Activated CD4-positive, alpha-beta T cell treated with anti-CD3 and anti-CD28 coated beads for 4 hours (primary cell): ENCODE measurements around the gene ANKRD65.
"Not testable (repeated sequence)": the region's sequence is repeated elsewhere in the genome, so short reads cannot be mapped to it uniquely, and the experiment has no call there.

ENCODE experiments used
- DNase-seq, 2 donors: peaks; one replicate each; pipeline ENCODE4 v3.0.0-alpha.2; 2020

The ANKRD65 gene

GRCh38 chr1:1393428-1393827, 27.6 kb downstream of the ANKRD65 start:
- no peak for DNase-seq

- no peak for DNase-seq
Measured at GRCh38 chr1:1393014-1393413, 28.1 kb downstream of the ANKRD65 start.

GRCh38 chr1:1391225-1391624, 29.9 kb downstream of the ANKRD65 start:
- DNase-seq = no peak

GRCh38 chr1:1390675-1391074, 30.4 kb downstream of the ANKRD65 start:
- DNase-seq = no peak

- no peak for DNase-seq
Measured at GRCh38 chr1:1388078-1388472, 33.0 kb downstream of the ANKRD65 start.

GRCh38 chr1:1387098-1388077, 33.7 kb downstream of the ANKRD65 start:
- no peak for DNase-seq

GRCh38 chr1:1385931-1386330, 35.1 kb downstream of the ANKRD65 start:
- DNase-seq = no peak

- not testable (repeated sequence) for DNase-seq
Measured at GRCh38 chr1:1385339-1385738, 35.7 kb downstream of the ANKRD65 start.

- DNase-seq = no peak
Measured at GRCh38 chr1:1381294-1381693, 39.8 kb downstream of the ANKRD65 start.

GRCh38 chr1:1380860-1381259, 40.2 kb downstream of the ANKRD65 start:
- DNase-seq = no peak

GRCh38 chr1:1377540-1378205, 43.4 kb downstream of the ANKRD65 start:
- DNase-seq = no peak

- DNase-seq = no peak
Measured at GRCh38 chr1:1376551-1377226, 44.4 kb downstream of the ANKRD65 start.

- DNase-seq = peak; percentile 93 to 96
Measured at GRCh38 chr1:1374929-1375662, 46.0 kb downstream of the ANKRD65 start, which contains the start of gene AURKAIP1. Gene AURKAIP1, minus strand, starts transcription at chr1:1375207. Its CDS starts 451 bp downstream, at chr1:1374756.

- DNase-seq = peak in 1 of 2 donors; percentile 10
Measured at GRCh38 chr1:1374589-1374928, 46.5 kb downstream of the ANKRD65 start.

- no peak for DNase-seq
Measured at GRCh38 chr1:1373815-1374588, 47.1 kb downstream of the ANKRD65 start.

GRCh38 chr1:1373051-1373814, 47.8 kb downstream of the ANKRD65 start:
- DNase-seq = no peak

GRCh38 chr1:1371746-1372711, 49.0 kb downstream of the ANKRD65 start:
- peak; percentile 66 to 76 for DNase-seq

GRCh38 chr1:1371364-1371745, 49.7 kb downstream of the ANKRD65 start:
- DNase-seq = peak; percentile 14 to 38

- no peak for DNase-seq
Measured at GRCh38 chr1:1370771-1371300, 50.2 kb downstream of the ANKRD65 start.

- DNase-seq = not testable (repeated sequence)
Measured at GRCh38 chr1:1370094-1370493, 51.0 kb downstream of the ANKRD65 start.
